ENCODE data around the gene UCMA.

- TF ChIP-seq SPI1 (IDR thresholded peaks at IDR 0.05; ENCODE audit: low read depth, low read length) (no peak), POLR2A (IDR thresholded peaks at IDR 0.05; ENCODE audit: low read depth, low read length) (no peak), TAF1 (IDR thresholded peaks at IDR 0.05; ENCODE audit: low read depth, low read length) (no peak), POLR2AphosphoS5 (IDR thresholded peaks at IDR 0.05; ENCODE audit: low read depth, low read length) (no peak)
Measured at GRCh38 chr10:13247246-13247645, 13.1 kb upstream of the UCMA start.

All from GM12891 (cell line).